ENCODE results near the gene ARHGAP26.

DNA sequence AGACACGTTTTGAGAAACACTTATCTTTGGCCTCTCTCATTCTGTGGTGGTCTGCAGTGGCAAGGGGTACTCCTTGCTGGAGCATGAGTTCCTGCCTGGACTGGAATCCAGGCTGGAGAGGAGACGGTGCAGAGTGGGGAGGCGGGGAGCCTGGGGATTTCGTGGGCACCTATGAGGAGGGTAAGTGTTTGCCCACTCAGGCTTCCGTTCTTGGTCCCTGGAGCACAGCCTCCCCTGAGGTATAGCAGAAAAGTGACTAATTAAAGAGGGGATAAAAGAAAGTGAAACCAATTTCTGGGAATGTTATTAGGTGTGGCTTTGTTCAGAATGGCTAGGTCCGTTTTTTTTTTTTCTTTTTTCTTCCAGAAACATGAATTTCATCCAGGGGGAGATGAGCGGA, 90.8 kb downstream of the ARHGAP26 start:
- TF ChIP-seq, protein P1, sequence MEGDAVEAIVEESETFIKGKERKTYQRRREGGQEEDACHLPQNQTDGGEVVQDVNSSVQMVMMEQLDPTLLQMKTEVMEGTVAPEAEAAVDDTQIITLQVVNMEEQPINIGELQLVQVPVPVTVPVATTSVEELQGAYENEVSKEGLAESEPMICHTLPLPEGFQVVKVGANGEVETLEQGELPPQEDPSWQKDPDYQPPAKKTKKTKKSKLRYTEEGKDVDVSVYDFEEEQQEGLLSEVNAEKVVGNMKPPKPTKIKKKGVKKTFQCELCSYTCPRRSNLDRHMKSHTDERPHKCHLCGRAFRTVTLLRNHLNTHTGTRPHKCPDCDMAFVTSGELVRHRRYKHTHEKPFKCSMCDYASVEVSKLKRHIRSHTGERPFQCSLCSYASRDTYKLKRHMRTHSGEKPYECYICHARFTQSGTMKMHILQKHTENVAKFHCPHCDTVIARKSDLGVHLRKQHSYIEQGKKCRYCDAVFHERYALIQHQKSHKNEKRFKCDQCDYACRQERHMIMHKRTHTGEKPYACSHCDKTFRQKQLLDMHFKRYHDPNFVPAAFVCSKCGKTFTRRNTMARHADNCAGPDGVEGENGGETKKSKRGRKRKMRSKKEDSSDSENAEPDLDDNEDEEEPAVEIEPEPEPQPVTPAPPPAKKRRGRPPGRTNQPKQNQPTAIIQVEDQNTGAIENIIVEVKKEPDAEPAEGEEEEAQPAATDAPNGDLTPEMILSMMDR (IDR thresholded peaks at IDR 0.05), result no peak
- TF ChIP-seq POLR2A (IDR thresholded peaks at IDR 0.05), result no peak

Data from lower leg skin (tissue), 3 donors.